Measurements from ENCODE around the gene PDE3B.
"Not testable (repeated sequence)": the region's sequence is repeated elsewhere in the genome, so short reads cannot be mapped to it uniquely, and the experiment has no call there.

PDE3B gene

GRCh38 chr11:14743667-14744066, 100.1 kb downstream of the PDE3B start:
- DNase-seq (ENCODE audit: low read depth in 2 of 2), result not testable (repeated sequence)

GRCh38 chr11:14746857-14747395, 103.3 kb downstream of the PDE3B start:
- DNase-seq (ENCODE audit: low read depth in 2 of 2), result no peak

- no peak for DNase-seq (ENCODE audit: low read depth in 2 of 2)
Observed at GRCh38 chr11:14748090-14748489, 104.5 kb downstream of the PDE3B start.

- no peak for DNase-seq (ENCODE audit: low read depth in 2 of 2)
Observed at GRCh38 chr11:14750911-14751310, 107.3 kb downstream of the PDE3B start.

GRCh38 chr11:14751975-14752407, 108.4 kb downstream of the PDE3B start:
- no peak for DNase-seq (ENCODE audit: low read depth in 2 of 2)

GRCh38 chr11:14755140-14755539, 111.5 kb downstream of the PDE3B start:
- no peak for DNase-seq (ENCODE audit: low read depth in 2 of 2)

GRCh38 chr11:14756349-14756748, 112.7 kb downstream of the PDE3B start:
- no peak for DNase-seq (ENCODE audit: low read depth in 2 of 2)

GRCh38 chr11:14759300-14760012, 115.9 kb downstream of the PDE3B start:
- not testable (repeated sequence) for DNase-seq (ENCODE audit: low read depth in 2 of 2)

- DNase-seq (ENCODE audit: low read depth in 2 of 2), result no peak
Observed at GRCh38 chr11:14764179-14764578, 120.6 kb downstream of the PDE3B start.

GRCh38 chr11:14764579-14765527, 121.2 kb downstream of the PDE3B start:
- DNase-seq (ENCODE audit: low read depth in 2 of 2), result no peak

- DNase-seq (ENCODE audit: low read depth in 2 of 2), result no peak
Observed at GRCh38 chr11:14766585-14766984, 123.0 kb downstream of the PDE3B start.

GRCh38 chr11:14768526-14769188, 125.1 kb downstream of the PDE3B start:
- no peak for DNase-seq (ENCODE audit: low read depth in 2 of 2)

GRCh38 chr11:14773755-14774154, 130.2 kb downstream of the PDE3B start:
- DNase-seq (ENCODE audit: low read depth in 2 of 2), result no peak

- DNase-seq (ENCODE audit: low read depth in 2 of 2), result no peak
Observed at GRCh38 chr11:14774721-14775120, 131.1 kb downstream of the PDE3B start.

- no peak for DNase-seq (ENCODE audit: low read depth in 2 of 2)
Observed at GRCh38 chr11:14775897-14776296, 132.3 kb downstream of the PDE3B start.

GRCh38 chr11:14778460-14778859, 134.9 kb downstream of the PDE3B start:
- not testable (repeated sequence) for DNase-seq (ENCODE audit: low read depth in 2 of 2)

- no peak for DNase-seq (ENCODE audit: low read depth in 2 of 2)
Observed at GRCh38 chr11:14783788-14784187, 140.2 kb downstream of the PDE3B start.

GRCh38 chr11:14784230-14784629, 140.6 kb downstream of the PDE3B start:
- no peak for DNase-seq (ENCODE audit: low read depth in 2 of 2)

- no peak for DNase-seq (ENCODE audit: low read depth in 2 of 2)
Observed at GRCh38 chr11:14789879-14790484, 146.4 kb downstream of the PDE3B start.

- no peak for DNase-seq (ENCODE audit: low read depth in 2 of 2)
Observed at GRCh38 chr11:14793546-14793945, 149.9 kb downstream of the PDE3B start.

- not testable (repeated sequence) for DNase-seq (ENCODE audit: low read depth in 2 of 2)
Observed at GRCh38 chr11:14796028-14796427, 152.4 kb downstream of the PDE3B start.
